ENCODE results near the gene MAMDC2.

The MAMDC2 gene

DNA sequence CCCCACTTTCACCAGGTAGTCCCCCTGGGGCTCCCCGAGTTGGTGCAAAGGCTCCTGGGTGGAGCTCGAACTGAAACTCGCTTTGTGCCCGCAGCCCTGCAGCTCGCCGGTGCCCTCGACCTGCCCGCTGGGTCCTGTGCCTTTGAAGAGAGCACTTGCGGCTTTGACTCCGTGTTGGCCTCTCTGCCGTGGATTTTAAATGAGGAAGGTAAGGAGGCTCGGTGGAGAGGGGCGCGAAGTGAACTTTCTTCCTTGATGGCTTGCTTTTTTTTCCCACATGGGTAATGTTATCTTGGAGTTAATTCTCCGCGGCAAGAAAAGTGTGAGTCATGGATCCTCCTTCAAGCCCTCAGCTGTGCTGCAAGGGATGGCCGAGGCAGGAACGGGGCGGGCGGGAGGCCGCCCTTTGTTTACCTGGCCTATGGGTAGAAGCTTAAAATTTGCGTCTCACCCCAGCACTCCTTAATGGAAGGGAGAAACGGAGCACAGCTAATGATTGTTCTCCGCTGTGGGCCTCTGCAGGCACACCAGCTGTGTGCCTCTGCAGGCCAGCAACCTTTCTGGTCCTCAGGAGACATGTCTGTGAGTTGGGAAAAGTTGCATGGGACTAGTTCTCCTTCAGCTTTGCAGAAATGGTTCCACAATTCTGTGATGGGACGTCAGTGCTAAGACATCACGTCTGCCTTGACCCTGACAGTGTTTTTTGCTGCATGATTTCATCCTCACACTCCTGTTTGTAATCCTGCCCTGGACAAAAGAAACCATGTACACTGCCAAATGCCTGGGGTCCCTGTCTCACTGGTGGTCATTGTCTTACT is 1.1 kb downstream of the MAMDC2 start:
- Histone ChIP-seq H3K79me2 (ENCODE audit: low read length) (peaks cover 26% of the 10 kb centered on the region), H3K9me2 (replicated peaks; ENCODE audit: insufficient read depth, low read length) (no peaks in the 10 kb centered on the region), H4K20me1 (ENCODE audit: insufficient read depth, low read length) (no peaks in the 10 kb centered on the region), H3K9ac (ENCODE audit: low read length) (peak overlapping the region; percentile 63), H3K9me3 (replicated peaks; ENCODE audit: insufficient read depth, low read length) (no peaks in the 10 kb centered on the region), H3K4me3 (ENCODE audit: low read length) (peak overlapping the region; percentile 74), H2AFZ (ENCODE audit: low read length) (peak overlapping the region; percentile 96), H3K4me2 (ENCODE audit: low read depth, low read length) (peak overlapping the region; percentile 91), H3K27me3 (replicated peaks; ENCODE audit: insufficient read depth, low read length) (no peaks in the 10 kb centered on the region), H3K36me3 (replicated peaks; ENCODE audit: insufficient read depth, low read length) (no peaks in the 10 kb centered on the region), H3K4me1 (ENCODE audit: low read length) (peaks cover 35% of the 10 kb centered on the region), H3F3A (ENCODE audit: insufficient read depth, low read length) (peaks cover 46% of the 10 kb centered on the region), H3K27ac (ENCODE audit: low read length) (peak overlapping the region; percentile 78)
- TF ChIP-seq, protein P1, sequence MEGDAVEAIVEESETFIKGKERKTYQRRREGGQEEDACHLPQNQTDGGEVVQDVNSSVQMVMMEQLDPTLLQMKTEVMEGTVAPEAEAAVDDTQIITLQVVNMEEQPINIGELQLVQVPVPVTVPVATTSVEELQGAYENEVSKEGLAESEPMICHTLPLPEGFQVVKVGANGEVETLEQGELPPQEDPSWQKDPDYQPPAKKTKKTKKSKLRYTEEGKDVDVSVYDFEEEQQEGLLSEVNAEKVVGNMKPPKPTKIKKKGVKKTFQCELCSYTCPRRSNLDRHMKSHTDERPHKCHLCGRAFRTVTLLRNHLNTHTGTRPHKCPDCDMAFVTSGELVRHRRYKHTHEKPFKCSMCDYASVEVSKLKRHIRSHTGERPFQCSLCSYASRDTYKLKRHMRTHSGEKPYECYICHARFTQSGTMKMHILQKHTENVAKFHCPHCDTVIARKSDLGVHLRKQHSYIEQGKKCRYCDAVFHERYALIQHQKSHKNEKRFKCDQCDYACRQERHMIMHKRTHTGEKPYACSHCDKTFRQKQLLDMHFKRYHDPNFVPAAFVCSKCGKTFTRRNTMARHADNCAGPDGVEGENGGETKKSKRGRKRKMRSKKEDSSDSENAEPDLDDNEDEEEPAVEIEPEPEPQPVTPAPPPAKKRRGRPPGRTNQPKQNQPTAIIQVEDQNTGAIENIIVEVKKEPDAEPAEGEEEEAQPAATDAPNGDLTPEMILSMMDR (IDR thresholded peaks at IDR 0.05; ENCODE audit: low read length): no peak
- TF ChIP-seq EZH2phosphoT487 (IDR thresholded peaks at IDR 0.05; ENCODE audit: low read length) (no peak), EZH2 (optimal IDR thresholded peaks at IDR 0.05; ENCODE audit: low read depth, low read length) (no peak)
- DNase-seq: peak; percentile 80

DNA sequence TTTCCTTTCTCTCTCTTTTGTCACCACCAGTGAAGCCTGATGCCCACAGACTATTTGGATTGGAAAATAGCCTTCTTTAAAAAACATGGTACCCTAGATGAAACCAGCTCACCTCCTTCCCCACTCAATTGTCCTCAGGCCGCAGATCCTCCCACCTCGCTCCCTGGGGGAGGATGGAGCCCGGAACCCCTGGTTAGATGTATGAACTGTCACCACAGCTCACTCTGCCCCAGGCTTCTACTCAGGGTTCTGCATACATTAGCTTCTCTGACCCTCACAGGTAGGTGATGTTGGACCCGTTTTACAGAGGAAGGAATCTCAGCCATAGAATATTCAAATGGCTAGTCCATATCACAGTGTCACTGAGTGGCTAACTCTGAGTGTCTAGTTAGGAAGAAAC is 1.8 kb downstream of the MAMDC2 start:
- Histone ChIP-seq H4K20me1 (ENCODE audit: insufficient read depth, low read length) (no peaks in the 10 kb centered on the region), H3K9me2 (replicated peaks; ENCODE audit: insufficient read depth, low read length) (no peaks in the 10 kb centered on the region), H3K4me3 (ENCODE audit: low read length) (peak overlapping the region; percentile 74), H3K27me3 (replicated peaks; ENCODE audit: insufficient read depth, low read length) (no peaks in the 10 kb centered on the region), H3K36me3 (replicated peaks; ENCODE audit: insufficient read depth, low read length) (no peaks in the 10 kb centered on the region), H3K4me2 (ENCODE audit: low read depth, low read length) (peak overlapping the region; percentile 91), H3K79me2 (ENCODE audit: low read length) (peaks cover 33% of the 10 kb centered on the region), H3K27ac (ENCODE audit: low read length) (peak overlapping the region; percentile 78; the same call in 1 of the 2 replicates), H3F3A (ENCODE audit: insufficient read depth, low read length) (peaks cover 46% of the 10 kb centered on the region), H3K4me1 (ENCODE audit: low read length) (peaks cover 38% of the 10 kb centered on the region), H3K9ac (ENCODE audit: low read length) (peak overlapping the region; percentile 63; the same call in 1 of the 2 replicates), H3K9me3 (replicated peaks; ENCODE audit: insufficient read depth, low read length) (no peaks in the 10 kb centered on the region), H2AFZ (ENCODE audit: low read length) (no peak overlapping the region)
- DNase-seq: no peak
- TF ChIP-seq EZH2phosphoT487 (IDR thresholded peaks at IDR 0.05; ENCODE audit: low read length) (no peak), EZH2 (optimal IDR thresholded peaks at IDR 0.05; ENCODE audit: low read depth, low read length) (no peak)
- TF ChIP-seq, protein P1 (IDR thresholded peaks at IDR 0.05; ENCODE audit: low read length): no peak

DNA sequence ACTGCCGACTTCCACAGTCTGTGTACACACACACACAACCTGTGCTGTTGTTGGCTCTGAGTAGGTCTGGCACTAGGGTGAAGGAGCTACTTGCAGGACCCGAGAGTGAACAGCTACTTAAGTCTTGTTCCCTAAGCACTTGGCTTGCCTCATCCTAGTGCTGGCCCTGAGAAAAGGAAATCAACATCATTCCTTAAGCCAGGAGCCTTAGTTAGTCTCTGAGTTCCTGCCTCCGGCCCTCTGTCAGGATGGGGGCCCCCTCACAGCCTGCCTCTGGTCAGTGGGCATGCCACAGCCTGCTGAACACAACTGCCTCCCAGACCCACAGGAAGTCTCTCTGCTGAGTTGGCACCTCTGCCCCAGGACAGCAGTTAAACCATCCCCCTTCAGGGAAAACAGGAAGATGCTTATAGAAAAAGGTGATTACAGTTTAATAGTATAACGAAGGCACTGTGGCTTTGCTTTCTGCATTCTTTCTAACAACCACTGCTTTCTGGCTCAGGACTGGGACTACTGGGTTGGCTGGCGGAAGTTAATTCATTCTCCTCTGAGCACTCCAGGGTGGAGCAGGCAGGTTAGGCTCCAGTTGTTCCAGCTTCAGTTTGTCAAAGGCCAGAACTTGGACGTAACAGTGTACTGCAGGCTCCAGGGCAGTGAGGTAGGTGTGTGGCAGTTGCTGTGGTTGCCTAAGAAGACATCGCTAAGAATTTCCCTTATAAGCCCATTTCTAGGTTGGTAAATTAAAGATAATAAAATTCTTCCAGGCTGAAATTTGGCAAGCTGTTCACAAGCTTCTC is 2.8 kb downstream of the MAMDC2 start:
- Histone ChIP-seq H3K9ac (ENCODE audit: low read length) (peak overlapping the region; percentile 63), H3K4me2 (ENCODE audit: low read depth, low read length) (peak overlapping the region; percentile 91), H3K9me2 (replicated peaks; ENCODE audit: insufficient read depth, low read length) (no peaks in the 10 kb centered on the region), H3K79me2 (ENCODE audit: low read length) (peaks cover 44% of the 10 kb centered on the region), H3K4me3 (ENCODE audit: low read length) (peak overlapping the region; percentile 74), H3K27me3 (replicated peaks; ENCODE audit: insufficient read depth, low read length) (no peaks in the 10 kb centered on the region), H3K36me3 (replicated peaks; ENCODE audit: insufficient read depth, low read length) (no peaks in the 10 kb centered on the region), H3K4me1 (ENCODE audit: low read length) (peaks cover 38% of the 10 kb centered on the region), H3K9me3 (replicated peaks; ENCODE audit: insufficient read depth, low read length) (no peaks in the 10 kb centered on the region), H3F3A (ENCODE audit: insufficient read depth, low read length) (peaks cover 46% of the 10 kb centered on the region), H2AFZ (ENCODE audit: low read length) (peak overlapping the region; percentile 63), H4K20me1 (ENCODE audit: insufficient read depth, low read length) (no peaks in the 10 kb centered on the region), H3K27ac (ENCODE audit: low read length) (peak overlapping the region; percentile 78)
- TF ChIP-seq, protein P1 (IDR thresholded peaks at IDR 0.05; ENCODE audit: low read length): no peak
- TF ChIP-seq EZH2 (optimal IDR thresholded peaks at IDR 0.05; ENCODE audit: low read depth, low read length) (no peak), EZH2phosphoT487 (IDR thresholded peaks at IDR 0.05; ENCODE audit: low read length) (no peak)
- peak; percentile 59 for DNase-seq
